Aorta (tissue), 5 donors: ENCODE data around the gene MSANTD4. TPM values are rescaled to one million over a fixed set of nuclear protein-coding genes. Genes with fewer than 3 reads are reported as not detected.

Experiments
- ATAC-seq: fragments of 200-7000 bp; cut with Tn5 transposase; one replicate; pipeline ENCODE4 v1.9.1; 2022; ENCODE audit warnings: moderate library complexity; ENCODE audit not compliant: low FRiP score
- DNase-seq, 2 donors: peaks; one replicate each; pipeline ENCODE4 v3.0.0-alpha.2; 2020
- H3K27ac ChIP-seq, 2 donors: one replicate each; pipeline ENCODE4 v1.5.1; 2013; ENCODE audit warnings: low read length in 2 of 2, mild to moderate bottlenecking in 2 of 2, moderate library complexity in 2 of 2, control low read depth in 1 of 2, inconsistent platforms in 1 of 2, low read depth in 1 of 2
- H3K27me3 ChIP-seq, 2 donors: one replicate each; pipeline ENCODE4 v1.6.1; 2013; ENCODE audit warnings: control low read depth in 1 of 2, low read length in 1 of 2, mild to moderate bottlenecking in 1 of 2, moderate library complexity in 1 of 2; ENCODE audit not compliant: insufficient read depth in 2 of 2, control insufficient read depth in 1 of 2
- H3K36me3 ChIP-seq, 2 donors: one replicate each; pipeline ENCODE4 v1.6.1; 2013; ENCODE audit warnings: control low read depth in 1 of 2, low read length in 1 of 2, mild to moderate bottlenecking in 1 of 2; ENCODE audit not compliant: insufficient read depth in 2 of 2, control insufficient read depth in 1 of 2
- H3K4me1 ChIP-seq, 2 donors: one replicate each; pipeline ENCODE4 v1.6.1; 2013; ENCODE audit warnings: low read length in 2 of 2, control low read depth in 1 of 2, mild to moderate bottlenecking in 1 of 2, moderate library complexity in 1 of 2; ENCODE audit not compliant: insufficient read depth in 2 of 2, control insufficient read depth in 1 of 2
- H3K4me3 ChIP-seq, 2 donors: one replicate each; pipeline ENCODE4 v1.5.1; 2013; ENCODE audit warnings: low read length in 2 of 2, control low read depth in 1 of 2, mild to moderate bottlenecking in 1 of 2
- H3K9me3 ChIP-seq: one replicate; pipeline ENCODE4 v1.6.1; 2013; ENCODE audit warnings: mild to moderate bottlenecking, low read length; ENCODE audit not compliant: control insufficient read depth
- WGBS, 2 donors: extraction: QIAGEN DNeasy Blood & Tissue Kit; methylation state at CpG; one replicate each; pipeline ENCODE4 v1.1.7; 2013; 5-methylcytosine and 5-hydroxymethylcytosine counted together
- intact Hi-C, 2 donors: fragments of 100-400 bp; cut with DNase I; formaldehyde crosslinking; loops; one replicate each; pipeline versions ENCODE4 v1.14.2 to v1.15.0; 2022
- polyA plus RNA-seq, 2 donors: library from polyadenylated mRNA; stranded (reverse); fragments of 200-250 nt; gene quantifications; one replicate each; pipeline ENCODE4 v1.2.3, GENCODE V29; 2013
- total RNA-seq, 2 donors: library from RNA; stranded (reverse); fragmentation: NEBNext Ultra II Directional; extraction: Animal tissue kit (Norgen Biotek cat#: 25700); gene quantifications; one replicate each; pipeline ENCODE4 v1.2.1, GENCODE V29; 2021
- donor health status: healthy with polysubstance abuse.
- donor health status: Bipolar disorder and iron deficiency.
- donor health status: DM: no; HTN: no; CAD: no.
- donor health status: DM: no; HTN: no; CAD: no.
- donor health status: DM: yes; HTN: yes; CAD: no.

The MSANTD4 gene
- total and polyA plus RNA-seq, 4 donors, result 9.1 to 21.6 (median 14.0) TPM

DNA sequence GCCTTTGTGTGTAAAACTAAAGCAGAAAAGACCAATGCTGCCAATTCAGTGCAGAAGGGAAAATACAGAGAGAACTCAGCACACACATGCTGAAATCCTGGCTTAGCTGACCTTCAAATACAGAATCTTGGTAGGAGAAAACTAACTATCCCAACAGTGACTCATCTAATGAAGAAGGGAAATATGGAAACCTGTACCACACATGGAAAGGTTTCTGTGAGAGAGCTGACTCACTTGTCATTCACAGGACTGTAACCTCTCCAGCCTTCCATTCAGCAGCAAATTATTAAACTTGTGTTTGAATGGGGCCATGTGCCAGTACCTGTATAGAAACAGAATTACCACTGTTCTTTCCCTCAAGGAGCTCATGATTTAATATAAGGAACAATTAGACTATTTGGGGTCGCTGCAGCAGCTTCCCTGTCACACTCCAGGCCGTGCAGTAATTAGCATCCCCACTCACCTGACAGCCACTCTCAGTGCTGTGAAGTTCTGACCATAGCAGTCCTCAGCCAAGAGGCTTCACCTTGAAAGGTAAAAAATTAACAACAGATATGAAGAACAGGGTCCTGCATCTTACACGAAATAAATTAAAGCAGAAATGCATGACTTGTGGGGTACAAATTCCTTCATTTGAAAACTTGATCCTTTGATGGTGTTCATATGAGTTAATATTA lies 53.9 kb downstream of the MSANTD4 start:
- DNase-seq, result no peak
- H3K4me3 ChIP-seq, result no peak overlapping the region
- intact Hi-C loops, result no loop called here

DNA sequence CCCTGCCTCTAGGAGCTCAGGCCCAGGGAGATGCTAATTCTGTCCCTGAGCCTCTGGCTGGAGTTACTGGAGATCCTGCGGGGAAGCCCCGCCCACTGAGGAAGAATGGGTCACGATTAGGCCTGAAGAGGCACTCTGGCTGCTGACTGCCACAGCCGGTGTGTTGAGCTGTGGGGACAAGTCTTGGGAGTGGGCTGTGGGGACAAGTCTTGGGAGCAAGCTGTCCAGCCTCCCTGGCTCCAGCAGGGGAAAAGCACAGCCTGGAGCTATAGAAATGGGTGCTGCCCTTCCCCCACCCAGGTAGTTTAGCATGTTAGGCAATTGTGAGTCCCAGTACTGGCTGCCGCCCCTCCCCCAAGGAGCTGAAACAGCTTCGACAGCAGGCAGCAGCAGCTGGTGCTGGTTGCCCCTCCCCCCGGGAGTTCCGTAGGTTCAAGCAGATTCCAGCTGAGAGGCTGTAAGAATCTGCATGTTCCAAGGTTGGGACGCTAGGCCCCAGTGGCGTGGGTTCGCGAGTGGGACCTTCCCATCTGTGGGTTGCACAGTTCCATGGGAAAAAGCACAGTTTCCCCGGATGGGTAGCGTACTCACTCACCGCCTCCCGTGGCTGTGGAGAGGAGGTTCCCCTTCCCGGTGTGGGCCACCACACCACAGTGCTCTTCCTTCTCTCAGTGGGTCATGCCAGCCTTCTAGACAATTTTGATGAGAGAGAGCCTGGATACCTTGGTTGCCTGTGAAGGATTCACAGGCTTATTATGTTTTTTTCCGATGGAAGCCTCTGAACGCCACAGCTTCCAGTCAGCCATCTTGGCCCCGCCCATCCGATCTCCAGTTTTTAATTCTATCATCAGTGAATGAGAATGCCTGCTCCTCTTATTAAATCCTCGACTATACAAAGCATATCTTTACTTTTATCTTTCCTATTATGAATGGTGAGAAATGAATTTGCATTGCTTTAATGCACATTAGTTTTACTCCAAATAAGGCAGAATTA lies 61.5 kb downstream of the MSANTD4 start:
- 78 to 82% methylated on average over 22 of the region's 22 CpGs for WGBS, 2 donors
- intact Hi-C loops, result no loop called here
- ATAC-seq (no peak), DNase-seq (no peak)
- Histone ChIP-seq H3K9me3 (peaks cover 4% of the 10 kb centered on the region), H3K27ac (no peak overlapping the region), H3K27me3 (no peaks in the 10 kb centered on the region), H3K4me1 (no peaks in the 10 kb centered on the region), H3K36me3 (no peaks in the 10 kb centered on the region), H3K4me3 (no peak overlapping the region)

More for the DNA sequence above, 53.9 kb downstream of the MSANTD4 start:
- WGBS, 2 donors, result 88 to 92% methylated on average over 3 of the region's 3 CpGs
- Histone ChIP-seq H3K27ac (no peak overlapping the region), H3K4me1 (no peaks in the 10 kb centered on the region), H3K27me3 (no peaks in the 10 kb centered on the region), H3K9me3 (no peaks in the 10 kb centered on the region), H3K36me3 (no peaks in the 10 kb centered on the region)
- no peak for ATAC-seq

Other genes with a start within 250 kb of the MSANTD4 start
- 1 to 10 TPM; 9.7 to 9.9 TPM for gene KBTBD3, start 55.1 kb upstream of the MSANTD4 start, total RNA-seq
- gene KBTBD3, start 55.1 kb upstream of the MSANTD4 start, polyA plus RNA-seq, result 10 to 100 TPM in 1 of 2 donors, 1 to 10 TPM in 1; 4.5 to 16.2 TPM
- 10 to 100 TPM; 20.0 to 23.4 TPM for gene AASDHPPT, start 55.4 kb upstream of the MSANTD4 start, total RNA-seq
- 10 to 100 TPM; 11.1 to 12.8 TPM for gene AASDHPPT, start 55.4 kb upstream of the MSANTD4 start, polyA plus RNA-seq